Suprapubic skin (tissue), 4 donors: ENCODE results near the gene PCNX2. TPM values are rescaled to one million over a fixed set of nuclear protein-coding genes. Genes with fewer than 3 reads are reported as not detected.
"Not testable (repeated sequence)": the region's sequence is repeated elsewhere in the genome, so short reads cannot be mapped to it uniquely, and the experiment has no call there.

Source experiments
- DNase-seq, 2 donors: peaks; one replicate each; pipeline ENCODE4 v3.0.0-alpha.2; 2019; ENCODE audit warnings: low spot score in 2 of 2
- H3K27ac ChIP-seq: fragments of 200-600 bp; sonication (generic); one replicate; pipeline ENCODE4 v1.5.1; 2019
- H3K27me3 ChIP-seq: fragments of 200-600 bp; sonication (generic); one replicate; pipeline ENCODE4 v1.5.1; 2019
- H3K36me3 ChIP-seq: fragments of 200-600 bp; sonication (generic); one replicate; pipeline ENCODE4 v1.5.1; 2019
- H3K4me1 ChIP-seq: fragments of 200-600 bp; sonication (generic); one replicate; pipeline ENCODE4 v1.5.1; 2019
- H3K4me3 ChIP-seq: fragments of 200-600 bp; sonication (generic); one replicate; pipeline ENCODE4 v1.5.1; 2019; ENCODE audit warnings: mild to moderate bottlenecking
- H3K9me3 ChIP-seq: fragments of 200-600 bp; sonication (generic); one replicate; pipeline ENCODE4 v1.5.1; 2019
- CTCF ChIP-seq, 2 donors: fragments of 200-600 bp in 1 of 2; fragments of 450-650 bp in 1 of 2; sonication (generic) in 1 of 2; IDR thresholded peaks; one replicate each; pipeline ENCODE4 v1.5.1; 2016 to 2019; ENCODE audit warnings: antibody characterized with exemption in 2 of 2, mild to moderate bottlenecking in 1 of 2, moderate library complexity in 1 of 2
- EP300 ChIP-seq: sonication (generic); formaldehyde crosslinking; IDR thresholded peaks from one replicate; pipeline ENCODE4 v1.6.1; 2017; ENCODE audit warnings: antibody characterized with exemption
- POLR2A ChIP-seq, 2 donors: fragments of 450-650 bp; IDR thresholded peaks; one replicate each; pipeline ENCODE4 v1.6.1; 2017; ENCODE audit warnings: antibody characterized with exemption in 2 of 2, mild to moderate bottlenecking in 2 of 2, moderate library complexity in 2 of 2
- POLR2AphosphoS5 ChIP-seq, 3 donors: sonication (generic); formaldehyde crosslinking; IDR thresholded peaks; one replicate each; pipeline ENCODE4 v1.6.1; 2017; ENCODE audit warnings: antibody characterized with exemption in 3 of 3
- WGBS: methylation state at CpG from one replicate; pipeline ENCODE4 v1.1.5; 2018; 5-methylcytosine and 5-hydroxymethylcytosine counted together
- total RNA-seq, 4 donors: library from RNA; depleted of rRNA; stranded (reverse); fragments of >200 nt; gene quantifications; one replicate each; pipeline ENCODE4 v1.1.0, GENCODE V29; 2016

The PCNX2 gene
- total RNA-seq, 4 donors from 2014 or later, result 8.9 to 21.4 (median 14.3) TPM

- H3K9me3 ChIP-seq, result no peaks in the 10 kb centered on the region
- TF ChIP-seq EP300 (no peak), CTCF (IDR thresholded peaks at IDR 0.05) (no peak), POLR2AphosphoS5 (IDR thresholded peaks at IDR 0.05) (no peak)
- 86% methylated on average over 8 of the region's 8 CpGs for WGBS
- no peak for DNase-seq
- no peak overlapping the region for H3K4me3 ChIP-seq
- no peaks in the 10 kb centered on the region for H3K4me1 ChIP-seq
- H3K27ac ChIP-seq, result no peak overlapping the region
- H3K27me3 ChIP-seq, result no peaks in the 10 kb centered on the region
- H3K36me3 ChIP-seq, result peaks cover 7% of the 10 kb centered on the region
These were observed 112.1 kb downstream of the PCNX2 start for GRCh38 chr1:233183226-233184020.

- Histone ChIP-seq H3K4me3 (no peak overlapping the region), H3K27me3 (no peaks in the 10 kb centered on the region), H3K4me1 (no peaks in the 10 kb centered on the region), H3K27ac (no peak overlapping the region), H3K9me3 (no peaks in the 10 kb centered on the region), H3K36me3 (peaks cover 15% of the 10 kb centered on the region)
- DNase-seq, result no peak
- TF ChIP-seq POLR2A (IDR thresholded peaks at IDR 0.05) (no peak), POLR2AphosphoS5 (IDR thresholded peaks at IDR 0.05) (no peak), CTCF (IDR thresholded peaks at IDR 0.05) (no peak), EP300 (no peak)
- WGBS, result 91% methylated on average over 2 of the region's 2 CpGs
These were observed 112.9 kb downstream of the PCNX2 start for GRCh38 chr1:233182587-233182986.

- DNase-seq, result no peak
- WGBS, result 81% methylated on average over 9 of the region's 9 CpGs
- Histone ChIP-seq H3K27ac (no peak overlapping the region), H3K4me3 (no peak overlapping the region), H3K27me3 (no peaks in the 10 kb centered on the region), H3K4me1 (no peaks in the 10 kb centered on the region), H3K9me3 (no peaks in the 10 kb centered on the region), H3K36me3 (peaks cover 33% of the 10 kb centered on the region)
- TF ChIP-seq EP300 (no peak), POLR2AphosphoS5 (IDR thresholded peaks at IDR 0.05) (no peak), POLR2A (IDR thresholded peaks at IDR 0.05) (no peak), CTCF (IDR thresholded peaks at IDR 0.05) (no peak)
These were observed 114.7 kb downstream of the PCNX2 start for GRCh38 chr1:233180641-233181364.

- H3K27ac ChIP-seq, H3K27me3 ChIP-seq, DNase-seq, H3K4me1 ChIP-seq, H3K9me3 ChIP-seq, H3K4me3 ChIP-seq: not testable (repeated sequence)
- WGBS, result 88% methylated on average over 1 of the region's 1 CpG
- H3K36me3 ChIP-seq, result peaks cover 35% of the 10 kb centered on the region
These were observed 115.9 kb downstream of the PCNX2 start for GRCh38 chr1:233179638-233180037.

- H3K36me3 ChIP-seq, result peaks cover 19% of the 10 kb centered on the region
- DNase-seq, result no peak
- H3K27ac ChIP-seq, result no peak overlapping the region
- no peak overlapping the region for H3K4me3 ChIP-seq
- no peaks in the 10 kb centered on the region for H3K9me3 ChIP-seq
- TF ChIP-seq EP300, result no peak
- TF ChIP-seq POLR2AphosphoS5 (IDR thresholded peaks at IDR 0.05), result no peak
- no peak for TF ChIP-seq CTCF (IDR thresholded peaks at IDR 0.05)
- no peak for TF ChIP-seq POLR2A (IDR thresholded peaks at IDR 0.05)
- H3K4me1 ChIP-seq, result no peaks in the 10 kb centered on the region
- no peaks in the 10 kb centered on the region for H3K27me3 ChIP-seq
- 81% methylated on average over 2 of the region's 2 CpGs for WGBS
These were observed 123.3 kb downstream of the PCNX2 start for GRCh38 chr1:233172201-233172600.
